T-helper 1 cell treated with Interleukin-12 subunit alpha and Interleukin-12 subunit beta and Interleukin-4 antibody, amounts not matched to agents 30 ng/mL and 1 ng/mL, for 36 hours (primary cell): Measurements from ENCODE around the gene SLC9B1. TPM values are rescaled to one million over a fixed set of nuclear protein-coding genes. Genes with fewer than 3 reads are reported as not detected.
"Not testable (repeated sequence)": the region's sequence is repeated elsewhere in the genome, so short reads cannot be mapped to it uniquely, and the experiment has no call there.

Experiments
- intact Hi-C: fragments of 100-400 bp; cut with micrococcal nuclease; formaldehyde crosslinking; loops from one replicate; pipeline ENCODE4 v1.15.1; 2024
- total RNA-seq: library from RNA; stranded (reverse); gene quantifications from 2 replicates; pipeline ENCODE4 v1.2.3, GENCODE V29; 2022

SLC9B1 gene
- total RNA-seq, 1 donor from 2014 or later: 1.1 TPM

- intact Hi-C loops: no loop called here
Observed at GRCh38 chr4:102878901-102879300, 140.6 kb downstream of the SLC9B1 start.

- intact Hi-C loops: not testable (repeated sequence)
Observed at GRCh38 chr4:102878349-102878748, 141.2 kb downstream of the SLC9B1 start.

GRCh38 chr4:102877477-102878106 is 141.9 kb downstream of the SLC9B1 start:
- intact Hi-C loops: not testable (repeated sequence)

- intact Hi-C loops: no loop called here
Observed at GRCh38 chr4:102871772-102872171, 147.7 kb downstream of the SLC9B1 start.

GRCh38 chr4:102869569-102870197 is 149.8 kb downstream of the SLC9B1 start:
- intact Hi-C loops: loop anchor here (1.0 to 5.0 kb wide), 11 partner anchors 41 to 1522 kb away; partner anchors contain the start of genes CENPE, PPP3CA and SLC9B1

GRCh38 chr4:102868781-102869568 is 150.5 kb downstream of the SLC9B1 start, which contains the start of gene CISD2:
Gene CISD2 (plus strand): TSS chr4:102868992. CDS start chr4:102869085, 93 bp downstream.
- intact Hi-C loops: loop anchor here (1.0 to 5.0 kb wide), 16 partner anchors 10 to 1522 kb away; partner anchors contain the start of genes BDH2, CENPE, PPP3CA and SLC39A8

- intact Hi-C loops: loop anchor here (1.0 to 5.0 kb wide), 8 partner anchors 9 to 523 kb away; partner anchors contain the start of genes BDH2 and SLC39A8
Observed at GRCh38 chr4:102868153-102868780, 151.2 kb downstream of the SLC9B1 start.

- intact Hi-C loops: loop anchor here (1.0 to 5.0 kb wide), 8 partner anchors 8 to 522 kb away; partner anchors contain the start of genes BDH2 and SLC39A8
Observed at GRCh38 chr4:102867278-102868152, 152.0 kb downstream of the SLC9B1 start.

- intact Hi-C loops: loop anchor here (5.0 kb wide), 1 partner anchor 278 kb away; no protein-coding TSS in a partner anchor
Observed at GRCh38 chr4:102865327-102865726, 154.2 kb downstream of the SLC9B1 start.

GRCh38 chr4:102862747-102863146 is 156.8 kb downstream of the SLC9B1 start:
- intact Hi-C loops: no loop called here

- intact Hi-C loops: no loop called here
Observed at GRCh38 chr4:102862016-102862415, 157.5 kb downstream of the SLC9B1 start.

GRCh38 chr4:102860611-102861324 is 158.7 kb downstream of the SLC9B1 start:
- intact Hi-C loops: no loop called here

- intact Hi-C loops: loop anchor here (1.0 kb wide), 1 partner anchor 9 kb away; the partner anchor contains the start of gene CISD2
Observed at GRCh38 chr4:102858828-102859464, 160.6 kb downstream of the SLC9B1 start.

Other genes starting within 250 kb of the SLC9B1 start
- 427 and 451 TPM in 2 replicates for gene UBE2D3, start 192.2 kb downstream of the SLC9B1 start, total RNA-seq
- gene CISD2, start 150.7 kb downstream of the SLC9B1 start, total RNA-seq: 44.2 and 45.5 TPM in 2 replicates
- gene SLC9B2, start 57.1 kb upstream of the SLC9B1 start, total RNA-seq: 28.2 and 30.1 TPM in 2 replicates
- gene BDH2, start 80.1 kb upstream of the SLC9B1 start, total RNA-seq: 12.3 and 13.9 TPM in 2 replicates
- 35.3 and 40.5 TPM in 2 replicates for gene CENPE, start 178.6 kb upstream of the SLC9B1 start, total RNA-seq